ENCODE data around the gene CCL26. TPM values are rescaled to one million over a fixed set of nuclear protein-coding genes. Genes with fewer than 3 reads are reported as not detected.
"Not testable (repeated sequence)": the region's sequence is repeated elsewhere in the genome, so short reads cannot be mapped to it uniquely, and the experiment has no call there.

The CCL26 gene
- total RNA-seq, 1 experiment from 2014 or later, result 0.84 TPM

DNA sequence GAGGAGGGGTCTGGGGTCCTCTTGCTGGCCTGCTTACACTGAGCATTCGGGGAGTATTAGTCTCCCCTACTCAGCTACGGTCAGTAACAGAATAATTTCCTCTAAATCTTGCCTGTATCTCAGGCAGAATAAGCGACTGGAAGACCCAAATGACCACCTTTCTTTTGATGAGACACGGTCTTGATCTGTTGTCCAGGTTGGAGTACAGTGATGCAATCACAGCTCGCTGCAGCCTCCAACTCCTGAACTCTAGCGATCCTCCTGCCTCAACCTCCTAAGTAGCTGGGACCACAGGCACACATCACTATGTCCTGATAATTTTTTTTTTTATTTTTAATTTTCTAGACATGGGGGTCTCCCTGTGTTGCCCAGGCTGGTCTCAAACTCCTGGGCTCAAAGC, 24.4 kb upstream of the CCL26 start:
- Histone ChIP-seq H3K4me3 (ENCODE audit: low read depth, low read length, poor library complexity, severe bottlenecking) (no peak overlapping the region), H3K27me3 (replicated peaks; ENCODE audit: insufficient read depth, low read depth, low read length, poor library complexity) (no peaks in the 10 kb centered on the region), H3K36me3 (ENCODE audit: insufficient read depth, low read length, poor library complexity, severe bottlenecking) (no peaks in the 10 kb centered on the region), H3K27ac (ENCODE audit: low read depth, low read length, poor library complexity, severe bottlenecking) (no peak overlapping the region), H3K4me1 (ENCODE audit: insufficient read depth, low read length, poor library complexity, severe bottlenecking) (no peaks in the 10 kb centered on the region), H3K9me3 (ENCODE audit: low read depth, low read length, poor library complexity, severe bottlenecking) (no peaks in the 10 kb centered on the region)
- no peak for TF ChIP-seq EZH2 (IDR thresholded peaks at IDR 0.05; ENCODE audit: borderline replicate concordance, low read depth, low read length, poor library complexity, severe bottlenecking)
- TF ChIP-seq, protein P1, sequence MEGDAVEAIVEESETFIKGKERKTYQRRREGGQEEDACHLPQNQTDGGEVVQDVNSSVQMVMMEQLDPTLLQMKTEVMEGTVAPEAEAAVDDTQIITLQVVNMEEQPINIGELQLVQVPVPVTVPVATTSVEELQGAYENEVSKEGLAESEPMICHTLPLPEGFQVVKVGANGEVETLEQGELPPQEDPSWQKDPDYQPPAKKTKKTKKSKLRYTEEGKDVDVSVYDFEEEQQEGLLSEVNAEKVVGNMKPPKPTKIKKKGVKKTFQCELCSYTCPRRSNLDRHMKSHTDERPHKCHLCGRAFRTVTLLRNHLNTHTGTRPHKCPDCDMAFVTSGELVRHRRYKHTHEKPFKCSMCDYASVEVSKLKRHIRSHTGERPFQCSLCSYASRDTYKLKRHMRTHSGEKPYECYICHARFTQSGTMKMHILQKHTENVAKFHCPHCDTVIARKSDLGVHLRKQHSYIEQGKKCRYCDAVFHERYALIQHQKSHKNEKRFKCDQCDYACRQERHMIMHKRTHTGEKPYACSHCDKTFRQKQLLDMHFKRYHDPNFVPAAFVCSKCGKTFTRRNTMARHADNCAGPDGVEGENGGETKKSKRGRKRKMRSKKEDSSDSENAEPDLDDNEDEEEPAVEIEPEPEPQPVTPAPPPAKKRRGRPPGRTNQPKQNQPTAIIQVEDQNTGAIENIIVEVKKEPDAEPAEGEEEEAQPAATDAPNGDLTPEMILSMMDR (conservative IDR thresholded peaks at IDR 0.05; ENCODE audit: low read depth, low read length), result no peak
- ChIA-PET CTCF (no interaction called here), POLR2A (ENCODE audit: low non-redundant PET) (no interaction called here)
- intact Hi-C loops (cut with micrococcal nuclease; ENCODE audit: unreplicated experiment), result no loop called here
- BruUV-seq (replicated peaks), result no TSS peak
- no peak for DNase-seq (ENCODE audit: low spot score)

DNA sequence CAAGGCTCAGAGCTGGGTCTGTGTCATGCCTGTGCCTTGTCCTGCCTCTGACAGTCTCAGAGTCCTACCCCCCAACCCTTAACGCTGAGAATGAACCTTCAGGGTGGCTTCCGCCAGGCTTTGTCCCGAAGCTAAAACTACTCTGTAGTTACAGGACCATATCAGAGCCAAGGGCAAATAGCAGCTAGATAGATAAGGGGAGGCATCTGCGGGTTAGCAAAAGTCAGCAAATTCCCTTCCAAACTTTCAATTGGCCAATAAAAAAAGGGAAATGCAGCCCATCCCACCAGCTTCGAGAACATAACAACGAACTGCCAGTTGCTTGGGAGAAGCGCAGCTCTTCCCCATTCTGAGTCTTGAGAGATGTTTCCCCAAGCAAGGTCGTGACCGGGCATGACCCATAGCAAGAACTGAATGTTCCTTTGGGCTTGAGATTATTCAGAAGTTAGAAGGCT, 23.8 kb upstream of the CCL26 start:
- BruUV-seq (replicated peaks), result no TSS peak
- DNase-seq (ENCODE audit: low spot score), result no peak
- Histone ChIP-seq H3K4me3 (ENCODE audit: low read depth, low read length, poor library complexity, severe bottlenecking) (no peak overlapping the region), H3K27ac (ENCODE audit: low read depth, low read length, poor library complexity, severe bottlenecking) (no peak overlapping the region), H3K9me3 (ENCODE audit: low read depth, low read length, poor library complexity, severe bottlenecking) (no peaks in the 10 kb centered on the region), H3K36me3 (ENCODE audit: insufficient read depth, low read length, poor library complexity, severe bottlenecking) (no peaks in the 10 kb centered on the region), H3K27me3 (replicated peaks; ENCODE audit: insufficient read depth, low read depth, low read length, poor library complexity) (no peaks in the 10 kb centered on the region), H3K4me1 (ENCODE audit: insufficient read depth, low read length, poor library complexity, severe bottlenecking) (no peaks in the 10 kb centered on the region)
- ChIA-PET CTCF (no interaction called here), POLR2A (ENCODE audit: low non-redundant PET) (no interaction called here)
- intact Hi-C loops (cut with micrococcal nuclease; ENCODE audit: unreplicated experiment), result no loop called here
- TF ChIP-seq EZH2 (IDR thresholded peaks at IDR 0.05; ENCODE audit: borderline replicate concordance, low read depth, low read length, poor library complexity, severe bottlenecking), result no peak
- TF ChIP-seq, protein P1 (conservative IDR thresholded peaks at IDR 0.05; ENCODE audit: low read depth, low read length), result no peak

DNA sequence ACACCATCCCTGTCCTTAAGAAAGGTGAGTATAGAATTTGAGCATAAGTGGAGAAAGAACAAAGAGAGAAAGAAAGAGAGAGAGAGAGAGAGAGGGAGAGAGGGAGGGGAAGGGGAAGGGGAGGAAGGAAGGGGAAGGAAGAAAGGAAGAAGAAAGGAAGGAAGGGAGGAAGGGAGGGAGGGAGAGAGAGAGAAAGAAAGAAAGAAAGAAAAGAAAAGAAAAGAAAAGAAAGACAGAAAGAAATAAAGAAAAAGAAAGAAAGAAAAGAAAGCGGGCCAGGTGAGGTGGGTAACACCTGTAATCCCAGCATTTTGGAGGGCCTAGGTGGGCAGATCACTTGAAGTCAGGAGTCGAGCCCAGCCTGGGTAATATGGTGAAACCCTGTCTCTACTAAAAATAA, 21.7 kb upstream of the CCL26 start:
- ChIA-PET CTCF (no interaction called here), POLR2A (ENCODE audit: low non-redundant PET) (no interaction called here)
- Histone ChIP-seq H3K27ac (ENCODE audit: low read depth, low read length, poor library complexity, severe bottlenecking) (no peak overlapping the region), H3K4me3 (ENCODE audit: low read depth, low read length, poor library complexity, severe bottlenecking) (no peak overlapping the region), H3K9me3 (ENCODE audit: low read depth, low read length, poor library complexity, severe bottlenecking) (no peaks in the 10 kb centered on the region), H3K36me3 (ENCODE audit: insufficient read depth, low read length, poor library complexity, severe bottlenecking) (no peaks in the 10 kb centered on the region), H3K27me3 (replicated peaks; ENCODE audit: insufficient read depth, low read depth, low read length, poor library complexity) (no peaks in the 10 kb centered on the region), H3K4me1 (ENCODE audit: insufficient read depth, low read length, poor library complexity, severe bottlenecking) (no peaks in the 10 kb centered on the region)
- TF ChIP-seq, protein P1 (conservative IDR thresholded peaks at IDR 0.05; ENCODE audit: low read depth, low read length), result no peak
- no peak for TF ChIP-seq EZH2 (IDR thresholded peaks at IDR 0.05; ENCODE audit: borderline replicate concordance, low read depth, low read length, poor library complexity, severe bottlenecking)
- DNase-seq (ENCODE audit: low spot score), result no peak
- BruUV-seq (replicated peaks), result no TSS peak
- intact Hi-C loops (cut with micrococcal nuclease; ENCODE audit: unreplicated experiment), result no loop called here

DNA sequence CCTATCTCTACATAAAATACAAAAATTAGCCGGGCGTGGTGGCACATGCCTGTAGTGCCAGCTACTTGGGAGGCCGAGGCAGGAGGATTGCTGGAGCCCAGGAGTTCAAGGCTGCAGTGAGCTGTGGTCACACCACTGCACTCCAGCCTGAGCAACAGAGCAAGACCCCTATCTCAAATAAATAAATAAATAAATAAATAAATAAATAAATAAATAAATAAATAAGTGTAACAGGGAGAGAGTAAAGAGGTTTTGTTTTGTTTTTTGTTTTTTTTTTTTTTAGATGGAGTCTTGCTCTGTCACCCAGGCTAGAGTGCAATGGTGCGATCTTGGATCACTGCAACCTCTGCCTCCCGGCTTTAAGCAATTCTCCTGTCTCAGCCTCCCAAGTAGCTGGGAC, 20.6 kb upstream of the CCL26 start:
- H3K4me1 ChIP-seq (ENCODE audit: insufficient read depth, low read length, poor library complexity, severe bottlenecking); H3K4me3 ChIP-seq (ENCODE audit: low read depth, low read length, poor library complexity, severe bottlenecking); H3K9me3 ChIP-seq (ENCODE audit: low read depth, low read length, poor library complexity, severe bottlenecking); CTCF ChIA-PET; H3K36me3 ChIP-seq (ENCODE audit: insufficient read depth, low read length, poor library complexity, severe bottlenecking); H3K27ac ChIP-seq (ENCODE audit: low read depth, low read length, poor library complexity, severe bottlenecking); DNase-seq (ENCODE audit: low spot score); POLR2A ChIA-PET (ENCODE audit: low non-redundant PET); intact Hi-C loops (cut with micrococcal nuclease; ENCODE audit: unreplicated experiment); H3K27me3 ChIP-seq (replicated peaks; ENCODE audit: insufficient read depth, low read depth, low read length, poor library complexity); BruUV-seq (replicated peaks): not testable (repeated sequence)
